ENCODE measurements around the gene MCC.
A peak's percentile ranks its signal among the peaks of the same experiment; 100 is the strongest.

MCC gene

GRCh38 chr5:113513384-113514288, 25.4 kb upstream of the MCC start, which contains the start of gene YTHDC2:
Gene YTHDC2, plus strand, starts transcription at chr5:113513694. Its CDS starts 202 bp downstream, at chr5:113513896.
- peak within 1 kb of the TSS; percentile 79 to 92 (median 83) for H3K27ac Mint-ChIP-seq
- peak within 1 kb of the TSS; percentile 89 to 96 (median 96) for H3K4me3 Mint-ChIP-seq
- peaks cover 35% of the 10 kb centered on the region for H3K4me1 Mint-ChIP-seq
- H3K27me3 Mint-ChIP-seq (ENCODE audit: low read depth), result no peaks in the 10 kb centered on the region
- H3K36me3 Mint-ChIP-seq (ENCODE audit: low read depth), result peaks cover 23% of the 10 kb centered on the region
- no peaks in the 10 kb centered on the region for H3K9me3 Mint-ChIP-seq
- TF ChIP-seq CTCF (IDR thresholded peaks at IDR 0.05; ENCODE audit: unreplicated experiment in 3 of 3), result peak; percentile 21 to 53 (median 42)

- no peak for TF ChIP-seq CTCF (IDR thresholded peaks at IDR 0.05; ENCODE audit: unreplicated experiment in 3 of 3)
- no peaks in the 10 kb centered on the region for H3K9me3 Mint-ChIP-seq
- peaks cover 16% of the 10 kb centered on the region for H3K36me3 Mint-ChIP-seq (ENCODE audit: low read depth)
- peak overlapping the region in 2 of 3 experiments; percentile 21 to 83 for H3K27ac Mint-ChIP-seq
- peaks cover 35% of the 10 kb centered on the region for H3K4me1 Mint-ChIP-seq
- H3K27me3 Mint-ChIP-seq (ENCODE audit: low read depth), result peaks cover 2% of the 10 kb centered on the region
- H3K4me3 Mint-ChIP-seq, result peak overlapping the region in 2 of 3 experiments; percentile 68 to 96
Measured at GRCh38 chr5:113512341-113512740, 24.1 kb upstream of the MCC start.

- Mint-ChIP-seq H3K4me3 (peak overlapping the region in 2 of 3 experiments; percentile 4 to 58), H3K9me3 (no peaks in the 10 kb centered on the region), H3K27me3 (ENCODE audit: low read depth) (peaks cover 12% of the 10 kb centered on the region), H3K27ac (peak overlapping the region in 2 of 3 experiments; percentile 73 to 76), H3K36me3 (ENCODE audit: low read depth) (peaks cover 7% of the 10 kb centered on the region), H3K4me1 (peaks cover 29% of the 10 kb centered on the region)
- peak; percentile 54 to 76 (median 66) for TF ChIP-seq CTCF (IDR thresholded peaks at IDR 0.05; ENCODE audit: unreplicated experiment in 3 of 3)
Measured at GRCh38 chr5:113510836-113511451, 22.7 kb upstream of the MCC start.

GRCh38 chr5:113508756-113509155, 20.5 kb upstream of the MCC start:
- Mint-ChIP-seq H3K9me3 (no peaks in the 10 kb centered on the region), H3K4me3 (no peak overlapping the region), H3K27ac (no peak overlapping the region), H3K27me3 (ENCODE audit: low read depth) (peaks cover 13% of the 10 kb centered on the region), H3K4me1 (peaks cover 12% of the 10 kb centered on the region), H3K36me3 (ENCODE audit: low read depth) (no peaks in the 10 kb centered on the region)
- TF ChIP-seq CTCF (IDR thresholded peaks at IDR 0.05; ENCODE audit: unreplicated experiment in 3 of 3), result no peak

- Mint-ChIP-seq H3K27ac (no peak overlapping the region), H3K9me3 (no peaks in the 10 kb centered on the region), H3K4me1 (peaks cover 7% of the 10 kb centered on the region)
Measured at GRCh38 chr5:113507601-113508000, 19.3 kb upstream of the MCC start.

More at GRCh38 chr5:113507601-113508000, 19.3 kb upstream of the MCC start:
- TF ChIP-seq CTCF (IDR thresholded peaks at IDR 0.05; ENCODE audit: unreplicated experiment in 3 of 3), result no peak
- peaks cover 13% of the 10 kb centered on the region for H3K27me3 Mint-ChIP-seq (ENCODE audit: low read depth)
- H3K4me3 Mint-ChIP-seq, result no peak overlapping the region
- no peaks in the 10 kb centered on the region for H3K36me3 Mint-ChIP-seq (ENCODE audit: low read depth)

All from nephron (organoid).